PFSK-1 (cell line): Measurements from ENCODE around the gene TK2.

ENCODE experiments used
- POLR2AphosphoS5 ChIP-seq: IDR thresholded peaks from 2 replicates; pipeline ENCODE4 v1.6.1; 2012; ENCODE audit warnings: low read depth, mild to moderate bottlenecking, control low read depth, low read length, moderate library complexity
- SIN3A ChIP-seq: IDR thresholded peaks from 2 replicates; pipeline ENCODE4 v1.6.1; 2012; ENCODE audit warnings: mild to moderate bottlenecking, low read length, moderate library complexity, borderline replicate concordance; ENCODE audit not compliant: insufficient read depth
- TAF1 ChIP-seq: IDR thresholded peaks from 2 replicates; pipeline ENCODE4 v1.6.1; 2012; ENCODE audit warnings: low read length, control low read depth, borderline replicate concordance; ENCODE audit not compliant: insufficient read depth
- TF ChIP-seq, protein P1 (sequence below), 2 experiments: IDR thresholded peaks; 2 replicates each; pipeline versions ENCODE4 v1.6.1 to v1.8.0; 2011 to 2012; ENCODE audit warnings: low read depth in 2 of 2, low read length in 2 of 2, control low read depth in 1 of 2, inconsistent platforms in 1 of 2, mild to moderate bottlenecking in 1 of 2, moderate library complexity in 1 of 2; ENCODE audit not compliant: insufficient read depth in 1 of 2

DNA sequence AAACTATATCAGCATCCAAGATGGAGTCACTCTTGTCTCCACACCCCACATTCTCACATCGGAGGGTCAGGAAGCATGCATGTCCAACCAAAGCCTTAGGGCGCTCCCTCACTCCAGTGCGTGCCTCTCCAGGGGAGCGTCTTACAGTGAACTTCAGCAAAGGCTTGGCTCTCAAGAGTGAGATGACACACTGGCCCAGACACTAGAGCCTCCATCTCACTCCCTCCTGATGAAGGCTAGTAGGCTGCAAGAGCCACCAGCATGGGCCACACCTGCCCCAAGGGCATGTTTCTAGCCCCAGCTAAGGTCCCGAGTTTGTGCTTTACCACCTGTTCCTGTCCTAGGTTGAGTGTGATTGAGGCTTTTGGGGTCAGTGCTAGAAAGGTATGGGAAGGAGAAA lies 82.3 kb downstream of the TK2 start:
- TF ChIP-seq POLR2AphosphoS5 (no peak), TAF1 (no peak), SIN3A (no peak)
- TF ChIP-seq, protein P1, sequence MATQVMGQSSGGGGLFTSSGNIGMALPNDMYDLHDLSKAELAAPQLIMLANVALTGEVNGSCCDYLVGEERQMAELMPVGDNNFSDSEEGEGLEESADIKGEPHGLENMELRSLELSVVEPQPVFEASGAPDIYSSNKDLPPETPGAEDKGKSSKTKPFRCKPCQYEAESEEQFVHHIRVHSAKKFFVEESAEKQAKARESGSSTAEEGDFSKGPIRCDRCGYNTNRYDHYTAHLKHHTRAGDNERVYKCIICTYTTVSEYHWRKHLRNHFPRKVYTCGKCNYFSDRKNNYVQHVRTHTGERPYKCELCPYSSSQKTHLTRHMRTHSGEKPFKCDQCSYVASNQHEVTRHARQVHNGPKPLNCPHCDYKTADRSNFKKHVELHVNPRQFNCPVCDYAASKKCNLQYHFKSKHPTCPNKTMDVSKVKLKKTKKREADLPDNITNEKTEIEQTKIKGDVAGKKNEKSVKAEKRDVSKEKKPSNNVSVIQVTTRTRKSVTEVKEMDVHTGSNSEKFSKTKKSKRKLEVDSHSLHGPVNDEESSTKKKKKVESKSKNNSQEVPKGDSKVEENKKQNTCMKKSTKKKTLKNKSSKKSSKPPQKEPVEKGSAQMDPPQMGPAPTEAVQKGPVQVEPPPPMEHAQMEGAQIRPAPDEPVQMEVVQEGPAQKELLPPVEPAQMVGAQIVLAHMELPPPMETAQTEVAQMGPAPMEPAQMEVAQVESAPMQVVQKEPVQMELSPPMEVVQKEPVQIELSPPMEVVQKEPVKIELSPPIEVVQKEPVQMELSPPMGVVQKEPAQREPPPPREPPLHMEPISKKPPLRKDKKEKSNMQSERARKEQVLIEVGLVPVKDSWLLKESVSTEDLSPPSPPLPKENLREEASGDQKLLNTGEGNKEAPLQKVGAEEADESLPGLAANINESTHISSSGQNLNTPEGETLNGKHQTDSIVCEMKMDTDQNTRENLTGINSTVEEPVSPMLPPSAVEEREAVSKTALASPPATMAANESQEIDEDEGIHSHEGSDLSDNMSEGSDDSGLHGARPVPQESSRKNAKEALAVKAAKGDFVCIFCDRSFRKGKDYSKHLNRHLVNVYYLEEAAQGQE (IDR thresholded peaks at IDR 0.05; ENCODE audit: insufficient read depth in 1 of 2, low read depth in 2 of 2, low read length in 2 of 2) = no peak
